Gastrocnemius medialis (tissue), 4 donors: ENCODE measurements around the gene JUP.

Experiments used
- CTCF ChIP-seq, 5 experiments: fragments of 450-650 bp in 3 of 5; fragments of 200-600 bp in 2 of 5; sonication (generic) in 2 of 5; IDR thresholded peaks in 4 of 5; conservative IDR thresholded peaks in 1 of 5; 1 replicate in 4 of 5; 2 replicates in 1 of 5; pipeline ENCODE4 v1.5.1; 2016 to 2019; ENCODE audit warnings: antibody characterized with exemption in 5 of 5, mild to moderate bottlenecking in 3 of 5, moderate library complexity in 3 of 5
- POLR2A ChIP-seq, 2 donors: fragments of 450-650 bp; IDR thresholded peaks; one replicate each; pipeline ENCODE4 v1.6.1; 2017; ENCODE audit warnings: antibody characterized with exemption in 2 of 2, mild to moderate bottlenecking in 2 of 2, moderate library complexity in 2 of 2

DNA sequence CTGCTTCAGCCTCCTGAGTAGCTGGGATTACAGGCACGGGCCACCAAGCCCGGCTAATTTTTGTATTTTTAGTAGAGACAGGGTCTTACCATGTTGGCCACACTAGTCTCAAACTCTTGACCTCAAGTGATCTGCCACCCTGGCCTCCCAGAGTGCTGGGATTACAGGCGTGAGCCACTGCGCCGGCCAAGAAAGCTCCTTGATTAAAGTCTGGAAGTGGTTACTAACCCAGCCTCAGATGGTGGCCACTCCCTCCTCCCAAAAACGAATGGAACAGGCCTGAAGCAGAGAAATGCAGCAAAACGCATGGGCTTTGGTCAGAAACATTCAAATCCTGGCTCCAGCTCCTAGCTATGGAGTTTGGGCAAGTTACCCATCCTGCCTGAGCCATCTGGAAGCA is 37.6 kb upstream of the JUP start:
- TF ChIP-seq POLR2A (IDR thresholded peaks at IDR 0.05), result no peak
- TF ChIP-seq CTCF (IDR thresholded peaks at IDR 0.05 in 4 of 5, conservative IDR thresholded peaks at IDR 0.05 in 1 of 5), result no peak
